ENCODE data around the gene POU3F1.

- TF ChIP-seq CTCF (IDR thresholded peaks at IDR 0.05; ENCODE audit: low read length) (no peak), EZH2 (IDR thresholded peaks at IDR 0.05; ENCODE audit: borderline replicate concordance, low read length) (no peak)
Measured at GRCh38 chr1:37999430-38000232, 47.0 kb downstream of the POU3F1 start.
